OCI-LY7 (cell line): ENCODE data around the gene MGAT2.

ENCODE experiments used
- CTCF ChIP-seq: fragments of 200-600 bp; sonication (generic); conservative IDR thresholded peaks from 2 replicates; pipeline ENCODE4 v1.5.1; 2014; ENCODE audit warnings: mild to moderate bottlenecking, antibody characterized with exemption, low read length, moderate library complexity, mixed read lengths
- EZH2phosphoT487 ChIP-seq: fragments of 200-600 bp; sonication (generic); IDR thresholded peaks from 2 replicates; pipeline ENCODE4 v1.6.1; 2018; ENCODE audit warnings: low read depth, borderline replicate concordance, mild to moderate bottlenecking, mixed run types, antibody characterized with exemption, low read length, moderate library complexity, mixed read lengths

- TF ChIP-seq CTCF (no peak), EZH2phosphoT487 (no peak)
Observed at GRCh38 chr14:49583629-49584028, 37.0 kb upstream of the MGAT2 start.
